ENCODE data around the gene EMSY.
"Not testable (repeated sequence)": the region's sequence is repeated elsewhere in the genome, so short reads cannot be mapped to it uniquely, and the experiment has no call there.

The EMSY gene, protein sequence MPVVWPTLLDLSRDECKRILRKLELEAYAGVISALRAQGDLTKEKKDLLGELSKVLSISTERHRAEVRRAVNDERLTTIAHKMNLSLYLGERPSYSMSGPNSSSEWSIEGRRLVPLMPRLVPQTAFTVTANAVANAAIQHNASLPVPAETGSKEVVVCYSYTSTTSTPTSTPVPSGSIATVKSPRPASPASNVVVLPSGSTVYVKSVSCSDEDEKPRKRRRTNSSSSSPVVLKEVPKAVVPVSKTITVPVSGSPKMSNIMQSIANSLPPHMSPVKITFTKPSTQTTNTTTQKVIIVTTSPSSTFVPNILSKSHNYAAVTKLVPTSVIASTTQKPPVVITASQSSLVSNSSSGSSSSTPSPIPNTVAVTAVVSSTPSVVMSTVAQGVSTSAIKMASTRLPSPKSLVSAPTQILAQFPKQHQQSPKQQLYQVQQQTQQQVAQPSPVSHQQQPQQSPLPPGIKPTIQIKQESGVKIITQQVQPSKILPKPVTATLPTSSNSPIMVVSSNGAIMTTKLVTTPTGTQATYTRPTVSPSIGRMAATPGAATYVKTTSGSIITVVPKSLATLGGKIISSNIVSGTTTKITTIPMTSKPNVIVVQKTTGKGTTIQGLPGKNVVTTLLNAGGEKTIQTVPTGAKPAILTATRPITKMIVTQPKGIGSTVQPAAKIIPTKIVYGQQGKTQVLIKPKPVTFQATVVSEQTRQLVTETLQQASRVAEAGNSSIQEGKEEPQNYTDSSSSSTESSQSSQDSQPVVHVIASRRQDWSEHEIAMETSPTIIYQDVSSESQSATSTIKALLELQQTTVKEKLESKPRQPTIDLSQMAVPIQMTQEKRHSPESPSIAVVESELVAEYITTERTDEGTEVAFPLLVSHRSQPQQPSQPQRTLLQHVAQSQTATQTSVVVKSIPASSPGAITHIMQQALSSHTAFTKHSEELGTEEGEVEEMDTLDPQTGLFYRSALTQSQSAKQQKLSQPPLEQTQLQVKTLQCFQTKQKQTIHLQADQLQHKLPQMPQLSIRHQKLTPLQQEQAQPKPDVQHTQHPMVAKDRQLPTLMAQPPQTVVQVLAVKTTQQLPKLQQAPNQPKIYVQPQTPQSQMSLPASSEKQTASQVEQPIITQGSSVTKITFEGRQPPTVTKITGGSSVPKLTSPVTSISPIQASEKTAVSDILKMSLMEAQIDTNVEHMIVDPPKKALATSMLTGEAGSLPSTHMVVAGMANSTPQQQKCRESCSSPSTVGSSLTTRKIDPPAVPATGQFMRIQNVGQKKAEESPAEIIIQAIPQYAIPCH (N-terminal part only)

DNA sequence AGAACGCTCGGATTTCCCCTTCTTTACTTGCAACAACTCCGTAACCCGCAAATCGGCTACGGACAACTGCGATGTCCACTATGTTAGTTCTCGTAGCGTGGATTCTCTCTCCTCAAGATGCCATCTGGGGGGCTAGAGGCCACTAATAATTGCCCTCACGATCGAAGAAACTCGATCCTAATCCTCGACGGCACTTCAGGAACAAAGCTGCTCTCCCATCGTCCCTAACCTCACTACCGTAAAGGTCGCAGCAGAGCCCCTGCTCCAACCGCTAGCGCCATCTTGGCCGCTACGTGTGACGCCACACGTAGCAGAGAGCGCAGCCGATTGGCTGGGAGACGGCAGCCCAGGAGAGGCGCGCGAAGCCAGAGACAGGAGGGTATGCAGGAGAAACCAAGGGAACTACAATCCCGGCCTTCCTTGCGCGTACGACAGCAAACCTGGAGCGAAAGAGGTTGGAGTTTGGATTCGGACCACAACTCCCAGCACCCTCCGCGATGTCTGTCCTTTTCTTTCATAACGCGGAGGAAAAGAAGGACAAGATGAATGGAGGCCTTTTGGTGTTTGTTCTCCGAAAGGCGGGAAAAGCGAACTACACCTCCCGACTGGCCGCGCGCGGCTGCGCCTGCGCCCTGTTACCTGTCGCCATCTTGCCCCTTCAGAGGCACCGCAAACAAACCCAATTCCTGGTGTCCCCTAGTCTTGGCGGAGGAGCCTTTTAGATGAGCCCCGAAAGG, at the start of gene EMSY:
Gene EMSY (plus strand): TSS at position 635 of the 737 bp plus-strand sequence. CDS start 1,921 bp downstream, outside the sequence.
- peak; percentile 94 for DNase-seq

DNA sequence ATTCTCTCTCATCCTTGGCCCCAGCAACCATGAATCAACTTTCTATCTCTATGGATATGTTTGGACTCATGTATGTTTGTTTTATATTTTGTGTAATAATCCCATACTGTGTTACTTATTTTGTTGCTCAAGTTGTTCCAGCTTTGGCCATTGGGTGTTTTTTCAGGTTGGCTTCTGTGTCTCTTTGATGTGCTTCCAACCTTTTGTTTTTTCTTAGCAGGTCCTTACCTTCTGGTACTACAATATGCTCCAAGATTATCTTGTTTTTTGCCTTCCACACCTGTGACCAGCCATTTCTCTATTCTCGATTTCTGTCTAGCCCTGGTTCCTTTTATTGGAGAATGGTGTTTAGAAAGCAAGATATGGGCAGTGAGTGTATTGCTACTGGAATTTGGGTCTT, 49.5 kb upstream of the EMSY start:
- DNase-seq, result no peak

DNA sequence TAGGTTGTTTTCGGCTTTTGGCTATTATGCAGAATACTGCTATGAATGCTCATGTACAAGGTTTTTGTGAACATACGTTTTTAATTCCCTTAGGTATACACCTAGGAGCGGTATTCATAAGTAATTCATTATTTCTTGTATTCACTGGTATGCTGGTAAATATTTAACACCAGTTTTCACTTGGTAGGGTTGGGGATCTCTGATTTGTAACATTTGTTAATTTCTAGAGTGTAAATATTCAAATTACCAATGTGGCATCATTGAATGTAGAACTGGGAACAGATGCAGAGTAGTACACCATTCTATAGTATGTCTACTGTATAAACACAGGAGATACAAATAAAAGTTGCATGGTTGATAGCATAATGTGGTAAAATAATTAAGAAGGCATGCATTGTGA, 47.4 kb upstream of the EMSY start:
- DNase-seq, result no peak

- DNase-seq, result no peak
Measured at GRCh38 chr11:76400967-76401366, 43.9 kb upstream of the EMSY start.

- DNase-seq, result not testable (repeated sequence)
Measured at GRCh38 chr11:76401484-76401883, 43.3 kb upstream of the EMSY start.

GRCh38 chr11:76406359-76406758, 38.5 kb upstream of the EMSY start:
- DNase-seq, result no peak

- DNase-seq, result no peak
Measured at GRCh38 chr11:76408171-76408965, 36.5 kb upstream of the EMSY start.

DNA sequence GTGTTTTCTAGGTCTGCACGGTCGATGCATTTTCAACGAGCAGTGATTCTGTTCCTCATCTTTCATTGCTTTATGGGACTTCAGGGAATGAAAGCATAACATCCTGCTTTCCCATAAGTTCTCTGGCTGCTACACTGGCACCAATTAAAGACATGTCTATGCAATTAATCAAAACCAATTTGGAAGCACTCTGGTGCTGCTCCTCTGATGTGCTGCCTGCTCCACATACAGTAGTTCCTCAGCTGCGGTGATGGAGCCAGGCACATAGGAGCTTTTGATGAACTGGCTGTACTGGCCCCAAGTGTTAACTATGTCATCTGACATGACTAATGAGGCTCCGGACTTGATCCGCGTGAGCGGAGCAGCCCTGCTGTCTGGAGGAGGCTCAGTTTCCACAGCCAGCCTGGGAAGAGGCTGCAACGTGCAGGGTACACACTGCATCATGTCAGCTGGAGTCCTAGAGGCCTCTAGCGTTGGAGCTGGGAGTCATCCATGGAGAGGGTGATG, 33.9 kb upstream of the EMSY start:
- no peak for DNase-seq

DNA sequence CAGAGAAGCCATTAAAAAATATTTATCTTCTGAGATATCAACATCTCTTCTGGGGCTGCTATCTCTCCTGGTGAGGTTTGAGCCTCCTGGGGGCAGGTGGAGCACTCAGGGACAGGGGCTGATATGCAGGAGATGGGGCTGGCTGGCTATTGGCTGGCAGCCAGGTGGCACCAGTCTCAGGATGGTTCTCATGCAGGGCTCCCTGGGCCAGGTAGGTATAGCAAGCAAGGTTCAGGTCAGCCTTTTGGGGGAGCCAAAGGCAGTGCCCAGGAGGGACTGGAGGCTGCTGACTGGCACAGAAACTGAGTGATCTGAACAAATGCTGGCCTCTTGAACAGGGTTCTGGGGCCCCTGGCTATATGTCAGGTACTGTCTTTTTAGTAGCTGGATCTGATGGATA, 29.7 kb upstream of the EMSY start:
- no peak for DNase-seq

DNA sequence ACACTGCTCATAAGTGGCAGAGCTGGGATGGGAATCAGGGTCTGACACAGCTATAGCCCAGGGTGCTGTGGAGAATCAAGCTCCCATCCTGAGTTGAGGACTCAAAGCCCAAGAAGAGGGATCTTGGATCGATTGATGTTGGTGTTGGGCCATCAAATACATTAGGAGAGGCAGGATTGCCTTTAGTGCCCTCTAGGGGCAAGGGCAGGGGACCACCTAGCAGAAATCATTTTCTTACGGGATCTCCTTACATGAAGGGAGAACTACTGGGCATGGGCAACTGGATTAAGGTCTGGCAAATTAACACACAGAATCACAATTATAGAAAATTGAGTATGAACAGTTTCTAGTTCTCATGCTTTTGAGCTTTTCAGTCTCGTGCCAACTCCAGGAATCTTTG, 24.9 kb upstream of the EMSY start:
- DNase-seq, result peak; percentile 25

DNA sequence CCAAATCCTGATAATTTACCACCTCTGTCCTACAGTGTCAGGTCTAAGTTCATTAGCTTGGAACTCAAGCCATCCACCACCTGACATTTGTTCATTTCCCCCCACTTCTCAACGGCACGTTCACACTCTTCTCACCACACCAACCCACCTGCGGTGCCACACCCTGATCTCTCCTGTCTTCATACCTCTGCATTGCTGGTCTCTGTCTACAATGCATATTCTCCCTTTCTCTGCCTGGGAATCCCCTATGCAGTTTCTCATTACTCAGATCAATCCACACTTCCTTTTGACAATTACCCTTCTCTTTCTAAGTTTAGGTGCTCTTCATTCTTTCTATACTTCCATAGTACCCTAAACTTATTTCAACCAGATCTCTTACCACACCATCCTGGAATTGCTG, 20.4 kb upstream of the EMSY start:
- DNase-seq, result no peak

DNA sequence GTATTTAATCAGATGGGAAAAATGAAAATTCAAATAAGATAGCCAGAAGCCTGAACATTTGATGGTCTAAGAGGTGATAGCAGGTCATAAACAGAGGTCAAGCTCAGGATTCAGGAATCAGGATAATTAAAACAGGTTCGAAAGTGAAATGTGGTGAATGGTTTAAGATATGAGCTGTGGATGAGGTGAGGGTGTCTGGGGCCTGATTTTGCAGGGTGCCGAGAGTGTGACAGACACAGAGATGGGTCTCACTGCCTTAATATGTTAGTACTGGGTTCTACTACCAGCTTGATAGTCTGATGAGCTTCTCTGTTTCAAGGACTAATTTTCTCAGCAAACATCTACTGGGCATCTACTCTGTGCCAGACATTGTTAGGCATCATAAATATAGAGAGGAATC, 19.9 kb upstream of the EMSY start:
- no peak for DNase-seq

GRCh38 chr11:76426660-76427059, 18.2 kb upstream of the EMSY start:
- no peak for DNase-seq

- no peak for DNase-seq
Measured at GRCh38 chr11:76436020-76436419, 8.8 kb upstream of the EMSY start.

DNA sequence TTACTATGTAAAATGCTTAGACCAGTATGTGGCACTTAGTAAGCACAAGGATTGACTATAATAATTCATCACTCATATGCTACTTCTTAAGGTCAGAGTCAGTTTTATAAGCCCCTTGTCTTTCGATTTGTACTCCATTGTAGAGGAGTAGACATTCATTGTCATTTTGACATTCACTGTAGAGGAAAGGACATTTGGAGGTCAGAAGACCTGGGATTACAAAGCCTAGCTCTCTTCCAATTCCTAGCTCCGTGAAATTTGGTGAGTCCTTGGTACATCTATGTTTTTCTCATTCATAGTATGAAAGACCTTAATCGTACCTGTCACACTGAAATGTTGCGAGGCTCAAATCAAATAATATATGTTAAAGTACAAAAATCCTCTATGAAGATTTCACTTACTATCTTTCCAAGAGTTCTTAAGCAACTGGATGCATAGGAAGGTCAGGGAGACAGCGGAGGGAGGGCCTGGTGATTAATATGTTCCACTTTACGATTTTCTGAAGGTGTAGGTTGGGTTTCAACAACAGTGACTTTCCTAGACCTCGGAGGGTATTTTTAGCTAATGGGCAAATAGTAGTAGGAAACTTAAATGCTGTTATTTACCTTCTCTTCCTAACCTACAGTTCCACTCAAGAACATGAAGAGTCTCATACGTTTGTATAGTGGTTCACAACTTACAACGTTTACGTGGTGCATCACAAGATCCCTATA, 1.4 kb upstream of the EMSY start:
- DNase-seq, result no peak

GRCh38 chr11:76444065-76444383, 794 bp upstream of the EMSY start:
- DNase-seq, result no peak

GRCh38 chr11:76445121-76446084, 585 bp downstream of the EMSY start:
- peak; percentile 48 for DNase-seq

DNA sequence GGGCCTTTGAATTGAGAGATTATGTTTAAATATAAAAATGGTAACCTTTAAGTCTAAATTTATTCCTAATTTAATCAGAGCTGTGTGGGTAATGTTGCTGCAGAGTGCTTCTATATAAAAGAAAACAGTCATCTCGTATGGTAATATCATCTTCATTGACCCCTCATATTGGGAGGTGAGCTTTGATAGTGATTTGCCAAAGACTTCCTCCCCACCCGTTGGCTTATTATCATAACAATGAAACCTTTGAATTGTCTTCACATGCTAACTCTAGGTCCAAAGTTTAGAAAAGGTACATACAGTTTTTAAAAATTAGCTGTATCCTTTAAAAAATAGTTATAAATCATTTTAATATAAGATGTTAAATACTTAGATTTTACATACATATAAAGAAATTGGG, 3.7 kb downstream of the EMSY start:
- DNase-seq, result no peak

DNA sequence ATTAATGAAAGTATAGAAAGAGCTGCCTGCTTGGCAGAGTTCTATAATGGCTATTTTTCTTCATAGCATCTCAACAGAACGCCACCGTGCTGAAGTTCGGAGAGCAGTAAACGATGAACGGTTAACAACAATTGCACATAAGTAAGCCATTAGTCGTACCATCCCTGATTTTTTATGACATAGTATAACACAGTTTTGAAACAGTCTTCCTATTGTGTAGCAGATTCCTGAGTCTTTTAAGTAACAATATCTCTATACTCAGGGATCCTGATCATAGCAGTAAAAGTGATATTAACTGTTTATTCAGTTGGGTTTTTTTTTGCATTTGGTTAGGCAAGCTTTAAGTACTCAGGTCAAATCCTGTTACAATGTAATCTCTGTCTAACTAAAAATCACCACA, 8.4 kb downstream of the EMSY start:
- DNase-seq, result no peak

- DNase-seq, result no peak
Measured at GRCh38 chr11:76455331-76455730, 10.5 kb downstream of the EMSY start.

Data from CD4-positive, alpha-beta T cell treated with Interleukin-10 for 1 hour (primary cell).